HG03432 (cell line): ENCODE measurements around the gene IL22RA2.

Source experiments
- ATAC-seq: cut with Tn5 transposase; IDR thresholded peaks from one replicate; pipeline ENCODE4 v1.9.1; 2021; ENCODE audit warnings: mild to moderate bottlenecking, moderate library complexity; ENCODE audit not compliant: unreplicated experiment

The IL22RA2 gene

DNA sequence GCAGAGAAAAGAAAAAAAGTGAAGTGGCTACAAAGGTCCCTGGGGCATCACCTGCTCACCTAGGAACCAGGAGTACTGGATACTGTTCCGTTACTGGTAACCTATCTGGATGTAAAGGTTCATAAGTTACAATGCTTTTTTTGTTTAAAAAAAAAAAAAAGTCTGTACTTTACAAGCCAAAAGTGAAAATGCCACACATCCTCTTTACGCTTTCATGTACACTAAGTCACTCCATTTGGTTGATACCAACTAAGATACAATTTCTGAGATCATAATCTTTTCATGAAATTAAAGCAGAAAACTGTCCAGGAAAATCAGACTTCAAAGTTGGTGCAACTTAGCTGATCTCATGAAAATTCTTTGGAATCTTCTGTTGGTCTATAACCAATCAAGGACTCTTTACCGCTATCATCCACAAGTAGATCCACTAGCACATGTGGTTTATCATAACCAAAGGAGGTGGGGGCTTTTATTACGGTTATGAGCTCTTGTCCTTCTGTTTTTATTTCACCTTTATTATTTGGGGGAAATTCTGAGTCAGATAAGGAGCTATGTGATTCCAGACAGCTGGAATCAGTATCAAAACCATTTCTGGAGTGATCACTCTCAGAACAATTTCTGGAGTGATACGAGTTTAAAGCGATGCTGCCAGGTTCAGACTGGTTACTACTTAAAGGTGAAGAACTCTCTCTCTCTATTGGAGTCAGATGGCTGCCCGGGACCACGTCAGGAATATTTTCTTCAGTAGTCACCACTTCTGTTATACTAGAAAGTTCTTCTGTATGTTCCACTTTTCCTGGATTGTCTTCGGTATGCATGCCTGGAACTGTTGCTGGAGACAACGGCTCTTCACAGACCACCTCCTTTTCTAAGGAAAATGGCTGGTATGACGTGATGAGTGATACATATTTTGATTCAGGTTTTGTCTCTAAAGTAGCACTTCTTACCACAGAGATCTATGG is 24.5 kb upstream of the IL22RA2 start:
- ATAC-seq = no peak

DNA sequence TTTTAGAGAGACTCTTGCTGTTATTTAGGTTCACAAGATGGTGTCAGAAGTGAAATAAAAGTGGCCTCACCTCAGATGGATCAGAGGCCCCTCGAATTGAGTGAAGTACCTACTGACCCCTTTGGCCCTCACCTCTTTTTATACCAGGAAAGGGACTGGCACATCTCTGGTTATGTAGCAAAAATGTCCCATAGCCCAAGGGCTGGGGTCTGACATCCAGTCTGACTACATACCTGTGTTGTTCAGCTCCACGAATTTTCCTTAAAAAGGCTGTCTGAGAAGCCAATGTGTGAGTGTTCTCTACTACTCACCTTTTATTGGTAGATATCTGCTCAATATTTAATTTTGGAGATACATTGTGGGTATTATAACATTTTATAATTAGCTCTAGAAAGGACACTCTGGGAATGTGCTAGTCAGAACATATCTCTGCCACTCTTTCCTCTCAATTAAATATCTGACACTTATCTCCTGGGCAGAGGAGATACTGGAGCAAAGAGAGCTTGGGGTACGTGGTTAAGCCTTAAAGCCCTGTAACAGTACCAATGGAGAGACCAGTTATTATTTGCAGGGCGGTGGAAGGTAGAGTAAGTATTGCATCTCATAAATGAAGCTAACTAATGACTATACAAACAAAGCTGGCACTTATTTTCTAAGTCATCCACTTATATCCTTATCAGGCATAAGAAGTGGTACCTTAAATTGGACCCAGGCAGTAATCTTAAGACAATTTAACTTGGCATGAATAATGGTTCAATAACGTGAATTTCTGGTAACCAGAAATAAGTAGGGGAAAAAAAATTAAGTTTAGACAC is 20.0 kb upstream of the IL22RA2 start:
- ATAC-seq = no peak

DNA sequence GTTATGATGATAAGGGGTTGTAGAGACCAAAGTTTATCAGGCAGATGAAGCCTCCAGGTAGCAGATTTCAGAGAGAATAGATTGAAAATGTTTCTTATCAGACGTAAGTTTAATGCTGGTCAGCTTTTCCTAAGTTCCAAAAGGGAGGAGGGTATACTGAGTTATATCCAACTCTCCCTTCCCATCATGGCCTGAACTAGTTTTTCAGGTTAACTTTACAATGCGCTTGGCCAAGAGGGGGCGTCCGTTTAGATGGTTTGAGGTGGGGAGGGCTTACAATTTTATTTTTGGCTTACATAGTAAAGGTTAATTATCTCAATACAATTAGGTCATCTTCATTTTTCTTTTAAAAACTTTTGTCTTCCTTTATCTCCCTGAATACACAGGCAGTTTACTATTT is 19.4 kb upstream of the IL22RA2 start:
- no peak for ATAC-seq

DNA sequence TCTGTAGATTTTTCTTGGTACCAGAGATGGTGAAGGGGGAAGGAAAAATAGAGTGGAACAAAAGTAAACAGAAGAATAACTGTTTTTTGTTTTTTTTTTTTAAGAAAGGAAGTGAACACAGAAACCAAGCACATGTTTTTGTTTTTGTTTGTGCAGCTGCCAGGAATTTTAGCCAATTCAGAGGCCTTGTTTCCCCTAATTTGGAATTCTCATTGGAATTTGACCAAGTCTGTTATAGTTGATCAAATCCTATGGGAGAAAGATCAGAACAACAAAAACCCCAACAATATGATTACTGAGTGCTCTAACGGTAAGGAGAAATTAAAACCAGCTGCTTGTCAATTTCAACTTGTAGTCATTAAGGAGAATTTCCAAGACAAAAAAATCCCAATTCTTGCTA is 18.2 kb upstream of the IL22RA2 start:
- ATAC-seq = no peak

DNA sequence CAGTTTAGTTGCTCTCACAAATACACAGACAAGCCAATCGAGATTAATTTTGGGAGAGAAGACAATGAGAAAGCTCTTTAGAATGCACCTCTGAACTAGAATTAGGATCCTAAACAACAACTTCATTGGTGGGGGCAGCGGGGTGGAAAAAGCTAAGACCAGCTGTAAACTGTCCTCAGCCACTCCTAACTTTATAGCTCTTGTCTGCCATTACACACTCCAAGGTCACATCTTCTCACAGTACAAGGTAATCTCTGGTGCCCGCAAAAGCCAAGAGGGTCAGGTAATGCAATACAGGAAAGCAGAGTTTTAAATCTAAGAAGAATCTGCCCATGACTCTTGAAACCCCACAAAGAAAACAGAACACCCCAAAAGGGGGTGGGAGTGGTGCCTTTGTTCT is 17.8 kb upstream of the IL22RA2 start:
- ATAC-seq = no peak

DNA sequence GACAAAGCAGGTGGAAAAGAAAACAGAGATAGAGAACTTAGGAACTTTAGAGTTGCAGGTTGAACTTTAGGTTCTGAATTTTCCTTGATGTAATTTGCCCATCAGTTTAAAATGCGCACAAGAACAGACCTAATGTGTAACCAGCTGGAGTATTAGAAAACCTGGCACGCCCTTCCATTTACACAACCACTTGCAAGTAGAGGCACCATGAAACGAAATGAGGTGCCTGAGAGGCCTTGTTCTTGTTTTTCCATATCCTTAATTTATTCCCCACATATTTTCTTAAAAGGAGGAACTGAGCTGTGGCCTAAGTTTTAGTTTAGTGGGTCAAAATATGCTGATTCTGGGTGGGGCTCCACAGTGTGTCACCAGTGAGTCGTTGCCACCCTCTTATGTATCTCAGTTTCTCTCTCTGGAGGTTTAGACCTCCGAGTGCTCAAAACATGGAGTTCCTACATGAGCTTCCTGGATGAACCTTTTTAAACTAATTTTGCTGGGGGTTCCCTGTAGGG is 17.2 kb upstream of the IL22RA2 start:
- ATAC-seq = no peak

DNA sequence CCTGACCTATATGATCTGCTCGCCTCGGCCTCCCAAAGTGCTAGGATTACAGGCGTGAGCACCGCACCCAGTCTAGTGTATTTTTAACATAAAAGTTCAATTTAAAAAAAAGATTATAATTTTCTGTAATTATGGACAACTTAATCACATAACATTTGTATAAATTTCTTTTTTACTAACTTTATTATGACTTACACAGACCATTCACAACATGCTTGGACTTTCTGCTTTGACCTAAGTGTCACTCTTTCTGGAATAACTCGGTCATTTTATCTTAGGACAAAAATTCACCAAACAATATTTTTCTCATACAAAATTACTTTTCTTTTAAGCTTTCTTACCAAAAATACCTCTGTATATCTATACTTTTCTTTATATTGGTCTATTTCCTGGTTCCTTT is 15.4 kb upstream of the IL22RA2 start:
- ATAC-seq = no peak

DNA sequence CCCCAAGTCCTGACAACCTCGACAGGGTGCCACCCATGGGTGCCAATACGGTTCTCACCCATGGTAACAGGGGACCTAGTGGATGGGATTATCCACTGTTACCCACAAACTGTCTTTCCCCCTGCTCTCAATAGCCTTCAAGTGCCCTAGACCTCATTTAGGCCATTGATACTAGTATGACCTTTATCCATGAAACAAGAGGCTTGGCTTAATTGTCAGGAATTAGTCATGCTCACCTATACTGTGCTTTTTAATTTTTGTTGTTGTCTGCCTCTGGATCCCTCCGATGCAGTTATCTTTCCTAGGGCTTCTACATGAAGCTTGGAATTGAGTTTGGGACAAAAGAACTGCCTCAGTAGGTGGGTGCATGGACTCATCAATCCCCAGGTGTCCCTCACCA is 11.8 kb upstream of the IL22RA2 start:
- ATAC-seq = no peak

DNA sequence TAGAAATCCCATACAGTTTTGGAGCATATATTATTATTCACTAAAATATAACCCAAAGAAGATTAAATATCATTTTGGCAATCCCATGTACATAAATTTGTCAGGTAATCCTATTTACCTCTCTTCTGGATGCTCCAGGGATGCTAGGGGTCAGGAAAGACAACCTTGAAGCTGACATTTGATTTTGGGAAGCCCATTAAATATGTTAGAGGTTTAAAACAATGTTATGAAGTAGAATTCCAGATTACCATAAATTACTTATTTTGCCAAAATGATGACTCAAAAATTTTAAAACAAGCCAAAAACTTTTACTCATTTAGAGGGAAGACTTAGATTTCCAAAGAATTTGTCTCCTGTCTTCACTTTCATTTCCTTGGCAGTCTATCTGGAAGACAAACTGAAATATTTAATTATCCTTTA is 9.2 kb upstream of the IL22RA2 start:
- no peak for ATAC-seq

DNA sequence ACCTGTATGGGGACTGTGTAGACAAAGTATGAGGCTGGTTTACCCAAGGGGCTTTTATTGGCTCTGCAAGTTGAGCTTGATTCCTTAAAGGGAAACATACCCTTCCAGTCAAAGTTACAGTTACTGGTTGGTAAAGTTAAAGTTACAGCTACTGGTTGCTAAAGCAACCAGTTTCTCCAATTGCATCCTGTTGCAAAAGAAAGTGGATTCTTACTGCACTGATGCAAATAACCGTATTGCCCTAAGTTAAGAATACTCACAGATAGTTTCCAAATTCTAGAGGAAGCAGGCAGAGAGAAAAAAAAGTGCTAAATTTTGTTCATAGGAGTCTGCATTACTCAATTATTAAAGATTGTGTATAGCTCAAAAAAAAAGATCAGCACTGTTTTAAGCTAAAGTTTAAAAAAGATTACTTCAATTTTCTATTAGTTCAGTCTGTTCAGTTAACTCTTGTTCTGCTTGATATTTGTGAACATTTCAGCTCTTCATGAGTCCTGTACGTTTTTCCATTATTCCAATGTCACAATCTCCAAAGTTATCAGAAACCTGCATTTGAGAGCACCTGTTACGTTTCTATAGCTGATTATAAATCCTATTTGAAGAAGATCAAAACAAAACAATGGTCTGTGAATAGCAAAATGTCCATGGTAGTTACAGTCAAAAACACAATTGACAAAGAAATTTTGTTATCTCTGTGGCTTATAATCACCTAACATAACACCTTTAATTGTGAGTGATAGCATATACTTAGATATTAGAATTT is 8.6 kb upstream of the IL22RA2 start:
- no peak for ATAC-seq

DNA sequence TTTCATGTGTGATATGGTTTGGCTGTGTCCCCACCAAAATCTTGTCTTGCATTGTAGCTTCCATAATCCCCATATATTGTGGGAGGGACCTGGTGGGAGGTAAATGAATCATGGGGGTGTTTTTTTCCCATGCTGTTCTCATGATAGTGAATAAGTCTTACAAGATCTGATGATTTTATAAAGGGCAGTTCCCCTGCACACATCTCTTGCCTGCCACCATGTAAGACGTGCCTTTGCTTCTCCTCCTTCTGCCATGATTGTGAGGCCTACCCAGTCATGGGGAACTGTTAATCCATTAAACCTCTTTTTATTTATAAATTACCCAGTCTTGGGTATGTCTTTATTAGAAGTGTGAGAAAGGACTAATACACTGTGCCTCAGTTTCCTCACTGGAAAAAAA is 4.2 kb upstream of the IL22RA2 start:
- no peak for ATAC-seq

DNA sequence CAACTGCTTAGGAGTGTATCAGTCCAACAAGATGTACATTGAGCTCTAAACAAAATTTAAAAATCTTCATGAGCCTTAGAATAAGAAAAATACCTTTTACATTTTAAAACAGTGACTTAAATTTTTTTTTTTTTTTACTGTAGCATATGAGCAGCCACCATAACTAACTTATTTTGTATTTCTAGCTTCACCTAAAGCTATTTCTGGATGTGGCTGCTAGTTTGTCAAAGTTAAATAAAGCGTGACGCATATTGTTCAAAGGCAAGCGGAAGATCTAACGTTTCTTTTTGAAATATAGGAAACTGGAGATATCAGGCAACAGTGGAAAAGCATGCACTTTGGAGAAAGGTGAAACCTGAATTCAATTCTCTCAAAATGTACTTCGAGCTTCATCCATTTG is 3.3 kb upstream of the IL22RA2 start:
- ATAC-seq = no peak

DNA sequence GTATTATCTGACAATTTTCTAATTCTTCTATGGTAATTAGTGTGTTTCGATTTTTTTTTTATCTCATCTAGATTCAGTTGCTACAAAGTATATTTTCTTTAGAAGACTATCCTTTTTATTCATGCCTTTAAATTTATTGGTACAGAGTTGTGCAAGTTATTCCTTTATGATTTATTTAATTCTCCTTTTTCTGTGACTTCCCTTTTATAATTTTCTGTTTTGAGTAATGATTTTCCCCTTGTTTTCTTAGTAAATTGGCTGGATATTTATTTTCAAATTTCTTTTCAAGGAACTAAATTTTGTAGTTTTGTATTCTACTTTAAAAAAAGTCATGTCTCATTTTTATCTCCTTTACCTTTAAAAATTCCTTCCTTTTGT is 2.4 kb upstream of the IL22RA2 start:
- ATAC-seq = no peak

DNA sequence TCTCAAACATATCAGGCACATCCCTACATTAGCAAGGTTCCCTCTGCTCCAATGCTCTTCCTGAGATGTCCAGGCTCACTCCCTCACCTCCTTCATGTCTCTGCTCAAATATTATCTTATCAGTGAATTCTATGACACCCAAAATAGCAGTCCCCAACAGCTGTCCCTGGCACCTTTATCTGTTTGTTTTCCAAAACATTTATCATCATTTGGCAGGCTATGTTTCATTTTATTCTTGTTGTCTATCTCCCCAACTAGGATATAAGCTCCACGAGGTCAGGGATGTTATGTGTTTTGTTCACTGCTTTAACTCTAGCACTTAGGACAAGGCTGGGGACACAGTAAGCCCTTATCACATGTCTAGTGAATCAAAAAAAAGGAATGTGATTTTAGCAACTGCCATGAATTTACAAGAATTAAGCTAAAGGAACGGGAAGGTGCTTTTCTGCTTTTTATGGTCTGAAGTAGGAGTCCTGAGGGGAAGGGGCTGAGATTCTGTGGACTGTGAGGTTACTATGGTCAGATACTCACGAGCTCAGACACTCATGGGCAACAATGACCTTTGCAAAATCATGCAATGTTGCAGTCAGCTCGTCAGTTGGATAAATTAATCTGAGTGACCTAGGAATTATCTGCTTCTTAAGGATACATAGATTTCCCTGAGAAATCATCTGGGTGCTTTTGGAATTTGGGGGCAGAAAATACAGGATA is 1.9 kb upstream of the IL22RA2 start:
- no peak for ATAC-seq

DNA sequence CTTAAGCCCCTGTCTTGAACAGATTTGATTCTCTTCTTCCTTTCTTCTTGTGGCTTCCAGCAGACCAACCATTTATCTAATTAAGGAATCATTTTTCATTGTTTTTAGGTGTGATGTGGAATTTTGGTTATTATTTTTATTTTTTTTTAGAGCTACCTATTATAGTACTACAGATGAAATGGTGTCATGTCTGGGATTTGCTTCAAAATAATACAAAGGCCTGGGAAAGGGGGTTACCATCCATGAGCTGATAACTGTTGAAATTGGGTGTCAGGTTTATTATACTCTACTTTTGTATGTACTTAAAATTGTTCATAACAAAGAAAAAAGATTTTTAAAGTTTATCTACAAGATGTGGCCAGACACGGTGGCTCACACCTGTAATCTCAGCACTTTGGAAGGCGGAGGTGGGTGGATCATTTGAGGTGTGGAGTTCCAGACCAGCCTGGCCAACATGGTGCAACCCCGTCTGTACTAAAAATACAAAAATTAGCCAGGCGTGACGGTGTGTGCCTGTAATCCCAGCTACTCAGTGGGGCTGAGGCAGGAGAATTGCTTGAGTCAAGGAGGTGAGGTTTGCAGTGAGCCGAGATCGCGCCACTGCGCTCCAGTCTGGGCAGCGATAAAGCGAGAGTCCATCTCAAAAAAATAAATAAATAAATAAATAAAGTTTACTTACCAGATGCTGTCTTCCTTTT is 561 bp downstream of the IL22RA2 start:
- no peak for ATAC-seq

DNA sequence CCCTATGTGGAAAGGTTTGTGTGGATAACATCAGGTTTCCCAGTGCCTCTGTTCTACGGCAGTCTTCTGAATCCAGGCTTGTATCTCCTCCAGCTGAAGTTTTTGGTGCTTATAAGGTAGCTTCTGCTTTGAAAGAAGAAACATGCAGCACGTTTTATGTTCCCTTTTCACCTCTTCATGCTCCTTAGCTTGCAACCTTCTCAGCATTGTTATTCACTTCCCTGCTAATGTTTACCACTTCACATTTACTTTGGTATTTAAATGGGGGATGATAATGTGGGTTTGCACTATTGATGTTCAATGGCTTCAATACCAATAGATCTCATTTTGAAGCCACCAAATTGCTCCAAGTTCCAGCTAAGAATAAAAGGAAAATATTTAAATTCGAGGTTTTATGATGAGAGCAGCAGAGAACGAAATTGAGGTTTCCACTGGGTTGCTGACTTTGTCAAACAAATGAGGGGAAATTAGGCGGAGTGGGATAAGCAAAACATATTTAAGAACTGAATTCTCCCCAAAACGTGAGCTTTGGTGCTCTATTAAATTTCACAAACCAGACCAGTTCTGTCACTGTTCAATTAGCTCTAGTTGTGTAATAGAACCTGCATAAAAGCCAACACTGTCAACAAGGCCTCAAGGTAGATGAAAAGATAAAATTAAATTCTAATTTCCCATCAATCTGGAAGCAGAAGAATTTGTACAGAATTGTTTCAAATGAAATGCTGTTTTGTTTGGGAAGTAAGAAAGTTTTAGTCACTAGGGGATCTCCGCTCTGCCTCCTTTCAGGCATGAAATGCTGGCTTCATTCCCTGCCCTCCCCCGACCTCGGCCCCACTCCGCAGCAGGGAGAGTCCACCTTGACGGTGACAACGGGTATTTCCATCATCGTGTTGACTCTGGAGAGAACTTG is 1.4 kb downstream of the IL22RA2 start:
- peak; percentile 77 for ATAC-seq

DNA sequence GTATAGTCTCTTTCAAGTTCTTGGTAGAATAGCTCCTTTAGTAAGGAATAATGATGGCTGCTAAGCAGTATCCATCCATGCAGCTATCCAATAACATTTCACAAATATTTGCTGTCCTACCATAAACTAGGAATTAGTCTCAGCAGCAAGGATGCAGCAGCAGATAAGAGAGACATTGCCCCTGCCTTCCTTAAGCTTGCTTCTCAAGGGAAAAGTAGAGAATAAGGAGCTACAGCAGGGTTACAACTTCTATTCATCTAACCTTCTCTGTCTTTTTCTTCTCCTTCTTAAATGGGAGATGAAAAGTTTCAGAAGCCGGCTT is 2.4 kb downstream of the IL22RA2 start:
- ATAC-seq = no peak

DNA sequence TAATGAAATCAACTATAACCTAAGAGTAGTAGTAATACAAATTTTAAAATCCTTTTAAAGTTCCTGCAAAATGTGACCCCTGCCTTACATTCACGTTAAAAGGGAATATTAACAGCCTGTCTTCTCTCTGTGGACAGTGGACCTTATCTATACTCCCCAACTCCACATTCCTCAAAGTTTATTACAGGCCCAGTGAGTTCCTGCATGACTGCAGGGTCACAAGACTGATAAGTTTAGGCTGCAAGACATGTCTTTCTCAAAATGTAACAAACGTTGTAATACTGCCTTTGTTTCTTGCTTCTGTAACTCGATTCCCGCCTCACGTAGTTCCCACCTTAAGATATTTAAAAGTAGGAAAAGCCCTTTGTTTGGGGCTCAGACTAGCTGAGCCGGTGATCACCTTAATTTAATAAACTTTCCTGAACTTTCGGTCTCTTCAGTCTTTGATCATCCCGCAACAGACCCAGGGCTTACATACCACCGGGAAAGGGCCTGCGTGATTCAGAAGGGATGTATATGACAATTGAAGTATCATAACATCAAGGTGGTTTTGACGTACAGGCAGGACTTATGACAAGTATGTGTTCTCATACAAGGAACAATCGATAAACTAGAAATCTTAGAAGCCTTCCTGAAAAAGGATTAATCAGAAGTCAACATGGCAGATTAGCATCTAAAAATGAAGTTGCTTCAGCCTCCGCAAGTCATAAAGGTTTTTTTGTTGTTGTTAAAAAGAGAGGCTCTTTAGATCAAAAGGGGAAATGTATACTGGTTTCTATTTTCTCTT is 3.0 kb downstream of the IL22RA2 start:
- ATAC-seq = no peak
